ENCODE data around the gene WBP2.

DNA sequence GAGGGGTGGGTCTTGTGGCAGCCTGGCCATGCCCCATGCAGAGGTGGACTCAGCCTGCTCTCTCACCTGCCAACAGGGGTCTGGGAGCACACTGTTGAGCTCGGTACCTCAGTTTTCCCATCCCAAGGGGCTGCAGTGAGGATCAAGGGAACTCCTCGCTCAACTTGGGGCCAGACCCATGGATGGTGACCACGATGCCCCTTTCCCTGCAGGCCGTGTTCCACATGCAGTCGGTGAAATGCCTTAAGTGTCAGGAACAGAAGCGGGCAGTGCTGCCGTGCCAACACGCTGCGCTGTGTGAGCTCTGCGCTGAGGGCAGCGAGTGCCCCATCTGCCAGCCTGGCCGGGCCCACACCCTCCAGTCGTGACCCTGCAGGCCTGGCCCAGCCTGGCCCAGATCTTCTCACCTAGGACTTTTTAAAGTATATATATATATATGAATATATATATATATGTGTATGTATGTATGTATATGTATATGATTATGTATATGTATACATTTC lies 31.0 kb downstream of the WBP2 start:
- TF ChIP-seq, protein P1, sequence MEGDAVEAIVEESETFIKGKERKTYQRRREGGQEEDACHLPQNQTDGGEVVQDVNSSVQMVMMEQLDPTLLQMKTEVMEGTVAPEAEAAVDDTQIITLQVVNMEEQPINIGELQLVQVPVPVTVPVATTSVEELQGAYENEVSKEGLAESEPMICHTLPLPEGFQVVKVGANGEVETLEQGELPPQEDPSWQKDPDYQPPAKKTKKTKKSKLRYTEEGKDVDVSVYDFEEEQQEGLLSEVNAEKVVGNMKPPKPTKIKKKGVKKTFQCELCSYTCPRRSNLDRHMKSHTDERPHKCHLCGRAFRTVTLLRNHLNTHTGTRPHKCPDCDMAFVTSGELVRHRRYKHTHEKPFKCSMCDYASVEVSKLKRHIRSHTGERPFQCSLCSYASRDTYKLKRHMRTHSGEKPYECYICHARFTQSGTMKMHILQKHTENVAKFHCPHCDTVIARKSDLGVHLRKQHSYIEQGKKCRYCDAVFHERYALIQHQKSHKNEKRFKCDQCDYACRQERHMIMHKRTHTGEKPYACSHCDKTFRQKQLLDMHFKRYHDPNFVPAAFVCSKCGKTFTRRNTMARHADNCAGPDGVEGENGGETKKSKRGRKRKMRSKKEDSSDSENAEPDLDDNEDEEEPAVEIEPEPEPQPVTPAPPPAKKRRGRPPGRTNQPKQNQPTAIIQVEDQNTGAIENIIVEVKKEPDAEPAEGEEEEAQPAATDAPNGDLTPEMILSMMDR (IDR thresholded peaks at IDR 0.05): no peak
- no peak for TF ChIP-seq POLR2A (IDR thresholded peaks at IDR 0.05)

Measured in body of pancreas (tissue), 4 donors.